ENCODE results near the gene MCOLN1.

Gene MCOLN1

GRCh38 chr19:7513809-7514642 is 8.4 kb upstream of the MCOLN1 start:
- TF ChIP-seq MYC (IDR thresholded peaks at IDR 0.05; ENCODE audit: low read depth, low read length) (no peak), MAX (IDR thresholded peaks at IDR 0.05; ENCODE audit: low read depth, low read length) (no peak), POLR2A (IDR thresholded peaks at IDR 0.05; ENCODE audit: extremely low read depth, insufficient read length) (no peak), CTCF (IDR thresholded peaks at IDR 0.05; ENCODE audit: low read depth, low read length) (no peak)
- DNase-seq (ENCODE audit: low read depth): no peak

GRCh38 chr19:7515110-7515644 is 7.2 kb upstream of the MCOLN1 start:
- DNase-seq (ENCODE audit: low read depth): no peak
- no peak overlapping the region for H3K4me3 ChIP-seq (ENCODE audit: low read depth, low read length)
- TF ChIP-seq POLR2A (IDR thresholded peaks at IDR 0.05; ENCODE audit: extremely low read depth, insufficient read length) (no peak), CTCF (IDR thresholded peaks at IDR 0.05; ENCODE audit: low read depth, low read length) (no peak), MYC (IDR thresholded peaks at IDR 0.05; ENCODE audit: low read depth, low read length) (no peak), MAX (IDR thresholded peaks at IDR 0.05; ENCODE audit: low read depth, low read length) (no peak)

More at GRCh38 chr19:7513809-7514642, 8.4 kb upstream of the MCOLN1 start:
- H3K4me3 ChIP-seq (ENCODE audit: low read depth, low read length): no peak overlapping the region

DNA sequence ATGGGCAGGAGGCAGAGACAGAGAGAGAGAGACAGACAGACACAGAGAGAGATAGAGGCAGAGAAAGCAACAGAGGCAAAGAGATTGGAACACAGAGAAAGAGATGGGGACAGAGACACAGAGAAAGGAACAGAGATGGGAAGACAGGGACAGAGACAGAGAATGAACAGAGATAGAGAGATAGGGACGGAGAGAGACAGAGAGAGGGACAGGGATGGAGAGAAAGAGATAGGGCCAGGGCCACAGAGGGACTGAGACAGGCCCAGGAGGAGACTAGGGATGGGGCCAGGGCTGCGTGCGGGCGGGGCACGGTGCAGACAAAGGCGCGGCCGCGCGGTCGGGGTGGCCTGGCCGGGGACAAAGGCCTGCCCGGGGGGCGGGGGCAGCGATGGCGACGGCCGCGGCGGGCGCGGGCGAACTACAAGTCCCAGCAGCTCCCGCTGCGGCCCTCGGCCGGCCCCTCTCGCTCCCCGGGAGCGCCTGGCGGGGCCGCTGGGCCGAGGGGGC is 6.7 kb upstream of the MCOLN1 start, which contains the start of gene ZNF358:
TSS of gene ZNF358 (plus strand) at position 459 of the 507 bp plus-strand sequence. CDS start 3,140 bp downstream, outside the sequence.
- DNase-seq (ENCODE audit: low read depth): peak; percentile 76
- TF ChIP-seq MAX (IDR thresholded peaks at IDR 0.05; ENCODE audit: low read depth, low read length): no peak
- no peak for TF ChIP-seq POLR2A (IDR thresholded peaks at IDR 0.05; ENCODE audit: extremely low read depth, insufficient read length)
- TF ChIP-seq MYC (IDR thresholded peaks at IDR 0.05; ENCODE audit: low read depth, low read length): 0 out of 2 replicates have a peak, but pooled peaks have one; percentile 25
- TF ChIP-seq CTCF (IDR thresholded peaks at IDR 0.05; ENCODE audit: low read depth, low read length): no peak
- peak within 1 kb of the TSS; percentile 36 for H3K4me3 ChIP-seq (ENCODE audit: low read depth, low read length)

DNA sequence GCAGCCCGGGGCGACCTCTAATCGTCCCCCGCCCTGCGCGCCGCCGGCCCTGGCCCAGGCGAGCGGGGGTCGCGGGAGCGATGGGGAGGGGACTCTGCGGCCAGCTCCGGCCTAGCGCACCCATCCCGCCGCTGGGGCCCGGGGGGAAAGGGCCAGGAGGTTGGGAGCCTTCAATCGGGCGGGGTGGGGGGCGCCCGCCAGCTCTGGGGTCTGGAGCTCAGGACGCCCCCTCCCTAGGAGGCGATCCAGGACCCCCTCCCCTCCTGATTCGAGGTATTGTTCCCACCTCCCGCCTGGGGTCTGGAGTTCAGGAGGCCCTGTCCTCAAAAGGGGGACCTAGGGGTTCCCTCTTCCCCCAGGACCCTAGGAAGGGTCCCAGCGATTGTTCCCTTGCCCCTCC is 6.1 kb upstream of the MCOLN1 start:
- TF ChIP-seq MYC (IDR thresholded peaks at IDR 0.05; ENCODE audit: low read depth, low read length) (no peak), POLR2A (IDR thresholded peaks at IDR 0.05; ENCODE audit: extremely low read depth, insufficient read length) (no peak), MAX (IDR thresholded peaks at IDR 0.05; ENCODE audit: low read depth, low read length) (no peak), CTCF (IDR thresholded peaks at IDR 0.05; ENCODE audit: low read depth, low read length) (no peak)
- DNase-seq (ENCODE audit: low read depth): no peak
- H3K4me3 ChIP-seq (ENCODE audit: low read depth, low read length): peak overlapping the region; percentile 36

- TF ChIP-seq POLR2A (IDR thresholded peaks at IDR 0.05; ENCODE audit: extremely low read depth, insufficient read length) (no peak), MAX (IDR thresholded peaks at IDR 0.05; ENCODE audit: low read depth, low read length) (no peak), MYC (IDR thresholded peaks at IDR 0.05; ENCODE audit: low read depth, low read length) (no peak), CTCF (IDR thresholded peaks at IDR 0.05; ENCODE audit: low read depth, low read length) (no peak)
- H3K4me3 ChIP-seq (ENCODE audit: low read depth, low read length): no peak overlapping the region
- no peak for DNase-seq (ENCODE audit: low read depth)
These were observed 5.5 kb upstream of the MCOLN1 start for GRCh38 chr19:7516878-7517277.
